Smooth muscle cell (in vitro differentiated cells): ENCODE data around the gene RGS9BP. TPM values are rescaled to one million over a fixed set of nuclear protein-coding genes. Genes with fewer than 3 reads are reported as not detected.
"Not testable (repeated sequence)": the region's sequence is repeated elsewhere in the genome, so short reads cannot be mapped to it uniquely, and the experiment has no call there.

ENCODE experiments used
- DNase-seq: peaks from one replicate; lab custom pipeline; 2025; ENCODE audit not compliant: unreplicated experiment; lab: John Stamatoyannopoulos, UW
- H2AFZ ChIP-seq: fragments of 200-600 bp; sonication (generic); 2 replicates; pipeline ENCODE4 v1.6.0; 2016; ENCODE audit warnings: antibody characterized with exemption, low read depth, mild to moderate bottlenecking
- H3F3A ChIP-seq: fragments of 200-600 bp; sonication (generic); 2 replicates; pipeline ENCODE4 v1.6.0; 2017; ENCODE audit warnings: antibody characterized with exemption, low read depth
- H3K27ac ChIP-seq: fragments of 200-600 bp; sonication (generic); 2 replicates; pipeline ENCODE4 v1.5.1; 2016; ENCODE audit warnings: low read depth, mild to moderate bottlenecking
- H3K27me3 ChIP-seq: fragments of 200-600 bp; sonication (generic); 2 replicates; pipeline ENCODE4 v1.6.1; 2016; ENCODE audit warnings: low read depth, mild to moderate bottlenecking
- H3K36me3 ChIP-seq: fragments of 200-600 bp; sonication (generic); 2 replicates; pipeline ENCODE4 v1.5.1; 2016; ENCODE audit warnings: low read depth
- H3K4me1 ChIP-seq: fragments of 200-600 bp; sonication (generic); 2 replicates; pipeline ENCODE4 v1.5.1; 2016; ENCODE audit warnings: low read depth
- H3K4me2 ChIP-seq: fragments of 200-600 bp; sonication (generic); 2 replicates; pipeline ENCODE4 v1.6.0; 2016; ENCODE audit warnings: mild to moderate bottlenecking
- H3K4me3 ChIP-seq: fragments of 200-600 bp; sonication (generic); 2 replicates; pipeline ENCODE4 v1.5.1; 2016; ENCODE audit warnings: mild to moderate bottlenecking
- H3K79me2 ChIP-seq: fragments of 200-600 bp; sonication (generic); 2 replicates; pipeline ENCODE4 v1.6.0; 2016; ENCODE audit warnings: low read depth, mild to moderate bottlenecking
- H3K9ac ChIP-seq: fragments of 200-600 bp; sonication (generic); 2 replicates; pipeline ENCODE4 v1.6.0; 2016; ENCODE audit warnings: low read depth
- H3K9me3 ChIP-seq: fragments of 200-600 bp; sonication (generic); replicated peaks from 2 replicates; pipeline ENCODE4 v1.5.1; 2016; ENCODE audit warnings: low read depth
- H4K20me1 ChIP-seq: fragments of 200-600 bp; sonication (generic); 2 replicates; pipeline ENCODE4 v1.6.0; 2016; ENCODE audit warnings: low read depth
- WGBS: methylation state at CpG from one replicate; pipeline ENCODE4 v1.1.7; 2016; ENCODE audit warnings: low lambda C conversion rate; 5-methylcytosine and 5-hydroxymethylcytosine counted together
- polyA plus RNA-seq: library from polyadenylated mRNA; unstranded; fragments of >200 nt; fragmentation: Nextera tagmentation; extraction: Ambion mirVana; gene quantifications from 2 replicates; pipeline ENCODE4 v1.2.1, GENCODE V29; 2016
- total RNA-seq: library from RNA; depleted of rRNA; stranded (reverse); fragments of >200 nt; gene quantifications from 2 replicates; pipeline ENCODE4 v1.2.3, GENCODE V29; 2014
- TF ChIP-seq, protein P1 (sequence below): fragments of 200-600 bp; sonication (generic); IDR thresholded peaks from 2 replicates; pipeline ENCODE4 v1.5.1; 2017; ENCODE audit warnings: borderline replicate concordance, mild to moderate bottlenecking, antibody characterized with exemption; ENCODE audit not compliant: insufficient read depth, poor library complexity, severe bottlenecking

The RGS9BP gene
- total and polyA plus RNA-seq, 2 experiments from 2014 or later = not detected

- no peaks in the 10 kb centered on the region for H3F3A ChIP-seq
- TF ChIP-seq, protein P1, sequence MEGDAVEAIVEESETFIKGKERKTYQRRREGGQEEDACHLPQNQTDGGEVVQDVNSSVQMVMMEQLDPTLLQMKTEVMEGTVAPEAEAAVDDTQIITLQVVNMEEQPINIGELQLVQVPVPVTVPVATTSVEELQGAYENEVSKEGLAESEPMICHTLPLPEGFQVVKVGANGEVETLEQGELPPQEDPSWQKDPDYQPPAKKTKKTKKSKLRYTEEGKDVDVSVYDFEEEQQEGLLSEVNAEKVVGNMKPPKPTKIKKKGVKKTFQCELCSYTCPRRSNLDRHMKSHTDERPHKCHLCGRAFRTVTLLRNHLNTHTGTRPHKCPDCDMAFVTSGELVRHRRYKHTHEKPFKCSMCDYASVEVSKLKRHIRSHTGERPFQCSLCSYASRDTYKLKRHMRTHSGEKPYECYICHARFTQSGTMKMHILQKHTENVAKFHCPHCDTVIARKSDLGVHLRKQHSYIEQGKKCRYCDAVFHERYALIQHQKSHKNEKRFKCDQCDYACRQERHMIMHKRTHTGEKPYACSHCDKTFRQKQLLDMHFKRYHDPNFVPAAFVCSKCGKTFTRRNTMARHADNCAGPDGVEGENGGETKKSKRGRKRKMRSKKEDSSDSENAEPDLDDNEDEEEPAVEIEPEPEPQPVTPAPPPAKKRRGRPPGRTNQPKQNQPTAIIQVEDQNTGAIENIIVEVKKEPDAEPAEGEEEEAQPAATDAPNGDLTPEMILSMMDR = no peak
Measured at GRCh38 chr19:32650671-32651070, 25.0 kb upstream of the RGS9BP start.

DNA sequence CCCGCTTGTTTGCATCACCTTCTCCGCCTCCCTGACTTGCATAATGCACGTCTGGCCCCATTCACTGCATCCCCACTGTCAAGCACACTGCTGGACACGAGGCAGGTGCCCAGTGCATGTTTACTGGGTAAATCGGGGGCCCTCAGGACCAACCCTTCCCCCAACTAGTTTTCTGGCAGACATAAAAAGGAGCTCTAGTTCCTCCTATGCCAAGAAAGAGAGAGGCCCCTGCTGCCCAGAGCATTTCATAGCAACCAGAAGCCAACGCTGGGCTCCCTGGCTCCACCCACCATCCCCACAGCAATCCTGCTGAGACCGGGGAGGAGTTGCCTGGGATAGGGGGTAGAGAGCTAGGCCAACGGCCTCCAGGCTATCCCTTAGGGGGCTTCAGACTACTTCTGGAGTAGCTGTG lies 23.9 kb upstream of the RGS9BP start:
- peak; percentile 6 for DNase-seq

More at GRCh38 chr19:32650671-32651070, 25.0 kb upstream of the RGS9BP start:
- Histone ChIP-seq H2AFZ (no peak overlapping the region), H3K36me3 (no peaks in the 10 kb centered on the region), H3K79me2 (no peaks in the 10 kb centered on the region), H4K20me1 (peaks cover 22% of the 10 kb centered on the region), H3K27me3 (no peaks in the 10 kb centered on the region), H3K9ac (no peak overlapping the region), H3K4me2 (no peak overlapping the region), H3K4me1 (peaks cover 9% of the 10 kb centered on the region), H3K9me3 (no peaks in the 10 kb centered on the region), H3K4me3 (no peak overlapping the region), H3K27ac (no peak overlapping the region)
- no peak for DNase-seq
- WGBS = 99% methylated on average over 5 of the region's 5 CpGs

DNA sequence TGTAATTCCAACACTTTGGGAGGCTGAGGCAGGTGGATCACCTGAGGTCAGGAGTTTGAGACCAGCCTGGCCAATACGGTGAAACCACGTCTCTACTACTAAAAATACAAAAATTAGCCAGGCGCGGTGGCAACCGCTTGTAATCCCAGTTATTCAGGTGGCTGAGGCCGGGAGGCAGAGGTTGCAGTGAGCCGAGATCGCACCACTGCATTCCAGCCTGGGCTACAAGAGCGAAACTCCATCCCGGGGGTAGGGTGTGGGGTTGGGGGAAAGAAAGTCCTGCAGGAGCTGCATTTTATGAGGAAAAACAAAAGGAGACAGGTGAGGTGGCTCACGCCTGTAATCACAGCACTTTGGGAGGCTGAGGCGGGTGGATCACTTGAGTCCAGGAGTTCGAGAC lies 23.3 kb upstream of the RGS9BP start:
- H3K27me3 ChIP-seq, H3F3A ChIP-seq, H3K79me2 ChIP-seq, H3K9me3 ChIP-seq, DNase-seq, H3K9ac ChIP-seq, H3K4me3 ChIP-seq, H3K36me3 ChIP-seq, H2AFZ ChIP-seq, H3K4me1 ChIP-seq, H3K27ac ChIP-seq, H3K4me2 ChIP-seq: not testable (repeated sequence)
- 86% methylated on average over 13 of the region's 13 CpGs for WGBS
- H4K20me1 ChIP-seq = peaks cover 22% of the 10 kb centered on the region

More for the DNA sequence above, 23.9 kb upstream of the RGS9BP start:
- H2AFZ ChIP-seq = no peak overlapping the region
- H3K36me3 ChIP-seq = no peaks in the 10 kb centered on the region
- no peak overlapping the region for H3K9ac ChIP-seq
- no peak overlapping the region for H3K27ac ChIP-seq
- no peak overlapping the region for H3K4me3 ChIP-seq
- WGBS = 53% methylated on average over 8 of the region's 8 CpGs
- no peaks in the 10 kb centered on the region for H3K9me3 ChIP-seq
- TF ChIP-seq, protein P1 = no peak
- no peak overlapping the region for H3K4me2 ChIP-seq
- no peaks in the 10 kb centered on the region for H3K27me3 ChIP-seq
- no peaks in the 10 kb centered on the region for H3F3A ChIP-seq
- peaks cover 22% of the 10 kb centered on the region for H4K20me1 ChIP-seq
- H3K79me2 ChIP-seq = no peaks in the 10 kb centered on the region
- peaks cover 9% of the 10 kb centered on the region for H3K4me1 ChIP-seq

- Histone ChIP-seq H3K27ac (no peak overlapping the region), H3K9me3 (no peaks in the 10 kb centered on the region), H3K4me3 (no peak overlapping the region), H2AFZ (no peak overlapping the region), H4K20me1 (peaks cover 22% of the 10 kb centered on the region), H3K36me3 (no peaks in the 10 kb centered on the region), H3K27me3 (no peaks in the 10 kb centered on the region), H3K9ac (no peak overlapping the region), H3K4me1 (peaks cover 9% of the 10 kb centered on the region), H3F3A (no peaks in the 10 kb centered on the region), H3K79me2 (no peaks in the 10 kb centered on the region), H3K4me2 (no peak overlapping the region)
- no peak for DNase-seq
- TF ChIP-seq, protein P1 = no peak
- whole genome bisulfite sequencing = 85% methylated on average over 12 of the region's 12 CpGs
Measured at GRCh38 chr19:32652894-32653598, 22.6 kb upstream of the RGS9BP start.
